ENCODE data around the gene SMAD9.
"Not testable (repeated sequence)": the region's sequence is repeated elsewhere in the genome, so short reads cannot be mapped to it uniquely, and the experiment has no call there.

SMAD9 gene

GRCh38 chr13:36907821-36908220, 12.2 kb downstream of the SMAD9 start:
- DNase-seq: no peak

DNA sequence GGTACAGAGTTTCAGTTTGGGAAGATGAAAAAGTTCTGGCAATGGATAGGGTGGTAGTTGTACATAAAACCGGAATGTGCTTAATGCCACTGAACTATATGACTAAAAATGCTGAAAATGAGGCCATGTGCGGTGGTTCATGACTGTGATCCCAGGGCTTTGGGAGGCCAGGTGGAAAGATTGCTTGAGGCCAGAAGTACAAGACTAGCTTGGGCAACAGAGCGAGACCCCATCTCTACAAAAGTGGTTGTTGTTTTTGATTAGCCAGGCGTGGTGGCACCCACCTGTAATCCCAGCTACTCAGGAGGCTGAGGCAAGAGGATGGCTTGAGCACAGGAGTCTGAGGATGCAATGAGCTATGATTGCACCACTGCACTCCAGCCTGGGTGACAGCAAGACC, 12.8 kb downstream of the SMAD9 start:
- no peak for DNase-seq

GRCh38 chr13:36905944-36906343, 14.1 kb downstream of the SMAD9 start:
- no peak for DNase-seq

- DNase-seq: no peak
These were observed 16.0 kb downstream of the SMAD9 start for GRCh38 chr13:36903925-36904595.

DNA sequence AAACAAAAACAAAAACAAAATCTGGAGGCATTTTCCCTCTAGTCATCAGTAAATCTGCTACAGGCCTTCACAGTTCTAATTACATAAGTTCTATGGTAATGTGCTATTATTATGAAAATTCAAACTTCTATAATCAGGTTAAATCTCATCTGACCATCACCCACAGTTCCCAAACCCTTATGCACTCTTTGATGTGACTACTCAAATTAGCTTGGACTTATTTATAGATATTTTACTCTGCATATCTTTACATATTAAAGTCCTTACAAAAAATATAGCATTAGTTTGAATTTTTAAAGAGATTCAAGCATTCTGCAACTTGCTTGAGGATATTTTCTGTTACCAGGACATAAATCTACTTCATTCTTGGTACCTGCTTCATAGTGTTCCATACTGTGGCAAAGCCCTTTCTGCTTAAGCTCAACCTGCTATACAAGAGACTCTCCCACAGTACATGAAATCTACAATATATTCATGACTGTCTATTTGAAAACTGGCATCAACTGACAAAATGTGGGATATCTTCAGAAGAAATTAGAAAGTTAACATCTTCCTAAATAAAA, 22.9 kb downstream of the SMAD9 start:
- no peak for DNase-seq

GRCh38 chr13:36891752-36892151, 28.3 kb downstream of the SMAD9 start:
- DNase-seq: no peak

GRCh38 chr13:36888645-36889044, 31.4 kb downstream of the SMAD9 start:
- DNase-seq: no peak

- DNase-seq: no peak
These were observed 32.1 kb downstream of the SMAD9 start for GRCh38 chr13:36887758-36888521.

DNA sequence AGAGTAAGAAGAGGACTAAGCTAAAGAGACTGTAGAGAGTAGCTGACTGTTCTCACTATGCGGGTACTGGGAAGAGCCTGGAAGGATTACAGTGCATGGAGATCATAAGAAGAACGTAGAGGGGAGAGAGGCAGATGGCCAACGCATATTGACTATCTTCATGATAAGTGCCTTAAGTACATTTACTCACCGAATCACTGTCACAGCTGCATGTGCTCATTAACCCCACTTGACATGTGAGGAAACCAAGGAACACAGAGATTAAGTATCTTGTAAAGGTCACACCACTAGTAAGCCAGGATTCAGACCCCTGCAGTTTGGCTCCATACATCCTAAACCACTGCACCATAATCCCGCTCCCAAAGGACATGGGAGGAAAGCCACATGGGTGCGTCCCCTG, 34.1 kb downstream of the SMAD9 start:
- DNase-seq: no peak

GRCh38 chr13:36884235-36884634, 35.8 kb downstream of the SMAD9 start:
- DNase-seq: no peak

GRCh38 chr13:36883824-36884223, 36.2 kb downstream of the SMAD9 start:
- DNase-seq: no peak

- not testable (repeated sequence) for DNase-seq
These were observed 36.6 kb downstream of the SMAD9 start for GRCh38 chr13:36883392-36883791.

DNA sequence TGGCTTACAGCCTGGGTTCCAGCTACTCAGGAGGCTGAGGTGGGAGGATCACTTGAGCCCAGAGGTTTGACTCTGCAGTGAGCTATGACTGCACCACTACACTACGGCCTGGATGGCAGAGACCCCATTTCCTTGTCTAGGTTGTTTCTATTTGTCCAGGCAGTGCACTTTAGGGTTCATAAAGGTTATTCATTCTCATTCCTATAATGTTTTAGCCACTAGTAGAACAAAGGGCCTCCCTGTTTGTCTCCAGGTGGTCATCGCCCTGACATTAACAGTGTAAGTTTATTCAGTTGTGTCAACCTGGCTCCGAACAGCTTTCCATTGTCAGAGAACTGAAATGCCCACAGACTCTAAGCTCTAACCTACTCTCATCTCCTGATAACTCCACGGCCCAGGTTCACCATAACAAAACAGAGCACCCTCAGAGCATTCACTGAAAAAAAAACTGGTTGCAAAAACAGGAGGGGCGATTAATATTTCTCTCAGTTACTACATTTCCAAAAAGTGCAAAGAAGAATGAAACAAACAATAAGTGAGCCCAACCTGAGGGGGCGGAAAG, 37.1 kb downstream of the SMAD9 start:
- DNase-seq: no peak

DNA sequence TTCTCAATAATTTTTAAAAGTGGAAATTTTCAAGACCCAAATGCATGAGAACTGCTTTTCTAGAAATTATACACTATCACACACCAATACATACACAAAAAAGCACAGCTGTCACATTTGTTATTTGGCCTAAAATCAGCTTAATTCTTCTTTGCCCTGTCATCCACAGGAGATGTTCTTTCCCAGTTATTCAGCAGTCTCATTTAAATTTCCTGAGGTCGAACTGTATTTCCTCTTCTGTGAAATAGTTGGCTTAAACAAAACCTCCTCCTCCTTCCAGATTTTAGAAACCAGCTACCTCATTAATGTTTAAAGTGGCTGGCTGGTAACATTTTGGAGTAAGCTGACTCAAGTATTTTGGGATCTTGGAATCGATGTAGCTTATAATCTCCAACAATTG, 39.1 kb downstream of the SMAD9 start:
- no peak for DNase-seq

DNA sequence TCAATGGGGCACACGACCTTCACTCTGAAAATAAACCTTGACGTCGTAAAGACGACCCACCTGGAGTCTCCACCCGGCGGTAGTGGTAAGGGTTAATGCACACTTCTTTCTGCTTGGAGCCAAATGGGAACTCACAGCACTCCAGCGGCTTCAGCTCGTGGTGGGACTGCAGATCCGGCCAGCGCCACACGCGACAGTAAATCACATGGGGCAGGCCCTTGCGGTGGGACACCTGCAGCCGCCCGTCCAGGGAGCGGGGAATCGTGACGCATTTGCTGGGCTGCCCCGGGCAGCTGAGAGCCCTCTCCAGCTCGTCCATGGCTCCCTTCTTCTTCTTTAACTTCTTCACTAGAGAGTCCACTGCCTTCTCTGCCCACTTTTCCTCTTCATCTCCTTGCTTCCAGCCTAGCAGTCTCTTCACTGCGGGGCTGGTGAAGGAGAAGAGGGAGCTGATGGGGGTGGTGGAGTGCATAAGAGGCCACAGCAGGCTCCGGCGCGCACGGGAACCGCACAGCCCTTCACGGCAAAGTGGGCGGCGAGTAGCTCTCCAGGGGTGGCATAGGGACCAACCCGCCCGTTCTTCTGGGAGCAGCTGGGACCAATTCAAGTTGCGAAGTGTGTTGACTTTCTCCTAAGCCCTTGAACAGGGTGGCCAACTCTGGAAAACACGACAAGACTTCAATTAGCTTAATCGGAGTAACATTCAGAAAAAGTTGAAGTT, 40.7 kb downstream of the SMAD9 start:
- no peak for DNase-seq

GRCh38 chr13:36875961-36876360, 44.1 kb downstream of the SMAD9 start:
- no peak for DNase-seq

GRCh38 chr13:36875431-36875830, 44.6 kb downstream of the SMAD9 start:
- DNase-seq: no peak

- DNase-seq: no peak
These were observed 47.4 kb downstream of the SMAD9 start for GRCh38 chr13:36872621-36873020.

DNA sequence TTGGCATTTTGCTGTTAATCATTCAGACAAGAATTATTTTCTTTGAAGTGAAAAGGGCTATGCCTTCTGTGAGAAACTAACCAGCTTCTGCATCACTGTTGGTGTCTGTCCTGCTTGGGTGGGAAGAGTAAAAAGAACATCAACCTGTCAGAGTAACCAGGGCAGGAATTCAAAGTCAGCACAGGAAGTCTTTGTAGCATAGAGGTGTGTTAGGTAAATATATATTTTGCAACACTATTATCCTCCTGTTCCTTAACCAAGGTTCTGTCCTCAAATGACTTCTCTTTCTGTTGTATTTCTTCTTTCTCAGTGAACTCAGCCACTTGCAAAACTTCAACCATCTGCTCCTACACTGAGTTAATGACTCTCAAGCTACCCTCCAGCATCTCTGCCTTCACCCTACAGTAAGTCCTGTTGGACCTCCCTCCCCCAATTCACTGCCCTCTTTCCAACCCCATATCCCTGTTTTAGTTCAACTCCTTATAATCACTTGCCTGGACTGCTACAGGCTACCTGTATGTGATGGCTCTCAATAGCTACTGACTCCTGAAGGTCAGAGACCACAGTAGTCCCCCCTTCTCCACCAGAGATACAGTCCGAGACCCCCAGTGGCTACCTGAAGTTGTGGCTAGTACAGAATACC, 49.9 kb downstream of the SMAD9 start:
- DNase-seq: no peak

DNA sequence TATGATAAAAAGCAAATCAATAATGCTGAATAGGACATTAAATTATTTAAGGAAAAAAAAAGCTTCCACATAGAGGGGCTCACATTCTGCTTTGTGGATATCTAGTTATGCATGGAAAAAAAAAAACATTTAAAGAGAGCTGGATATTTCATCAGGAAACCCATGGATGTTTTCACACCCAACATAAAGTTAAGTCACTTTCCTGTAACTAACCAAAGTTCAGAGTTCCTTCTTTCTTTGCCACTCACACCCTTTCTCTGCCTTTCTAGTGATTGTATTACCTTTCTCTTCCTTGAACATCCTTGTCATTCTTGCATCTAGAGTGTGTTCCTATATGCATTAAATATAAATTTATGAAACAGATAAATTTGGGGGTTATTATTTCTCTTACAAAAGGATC, 53.8 kb downstream of the SMAD9 start:
- no peak for DNase-seq

DNA sequence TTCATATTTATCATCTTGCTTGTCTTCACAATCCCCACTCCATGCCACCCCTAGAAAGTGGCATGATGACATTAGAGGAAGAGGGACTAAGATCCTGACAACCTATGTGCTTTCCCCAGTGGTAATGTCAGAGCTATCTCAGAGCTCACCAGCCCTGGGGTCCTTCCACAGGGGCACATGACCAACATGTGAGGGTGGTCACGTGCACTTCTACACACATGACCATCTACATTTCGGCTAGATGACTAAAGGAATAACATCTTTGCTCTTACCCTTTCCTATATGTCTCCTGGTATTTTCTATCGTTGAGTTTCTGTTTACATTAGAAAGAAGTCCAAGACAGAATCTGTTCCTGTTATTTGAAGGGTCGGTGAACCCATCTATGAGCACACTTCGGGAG, 54.8 kb downstream of the SMAD9 start:
- DNase-seq: no peak

DNA sequence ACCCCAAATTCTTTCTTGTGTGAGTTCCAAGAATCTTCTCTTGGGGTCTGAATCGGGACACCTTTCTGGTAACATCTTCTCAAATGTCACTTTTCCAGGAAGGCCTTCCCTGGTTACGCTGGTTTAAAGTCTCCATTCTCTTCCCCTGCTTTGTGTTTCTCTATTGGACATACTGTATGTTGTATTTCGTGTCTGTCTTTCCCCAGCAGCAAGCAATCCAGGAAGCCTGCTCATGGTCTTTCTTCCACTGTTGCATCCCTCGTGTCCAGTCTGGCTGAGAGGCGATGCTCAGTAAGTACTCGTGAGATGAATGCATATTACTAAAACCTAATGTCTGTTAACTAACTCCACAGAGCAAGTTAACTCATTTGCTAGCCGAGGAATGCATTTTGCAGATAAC, 57.3 kb downstream of the SMAD9 start:
- no peak for DNase-seq
